Amniotic epithelial cell (primary cell): ENCODE results near the gene OR51V1.
"Not testable (repeated sequence)": the region's sequence is repeated elsewhere in the genome, so short reads cannot be mapped to it uniquely, and the experiment has no call there.

ENCODE experiments used
- DNase-seq: peaks from one replicate; pipeline ENCODE4 v3.0.0-alpha.2; 2010; ENCODE audit warnings: low read depth

OR51V1 gene

GRCh38 chr11:5200582-5200981 lies at the start of gene OR51V1:
Gene OR51V1, minus strand, starts transcription at chr11:5200682. Its CDS starts 0 bp downstream, at chr11:5200682.
- no peak for DNase-seq

- not testable (repeated sequence) for DNase-seq
These were observed 49.4 kb upstream of the OR51V1 start, which contains the start of gene HBG1 for GRCh38 chr11:5249807-5250396. Gene HBG1, minus strand, starts transcription at chr11:5249857. Its CDS starts 53 bp downstream, at chr11:5249804.

GRCh38 chr11:5248498-5248897 lies 48.0 kb upstream of the OR51V1 start:
- DNase-seq, result not testable (repeated sequence)

- peak; percentile 33 for DNase-seq
These were observed 47.1 kb upstream of the OR51V1 start for GRCh38 chr11:5247472-5248192.

- peak; percentile 50 for DNase-seq
These were observed 46.4 kb upstream of the OR51V1 start for GRCh38 chr11:5246772-5247471.

- no peak for DNase-seq
These were observed 44.7 kb upstream of the OR51V1 start for GRCh38 chr11:5245155-5245554.

- no peak for DNase-seq
These were observed 43.3 kb upstream of the OR51V1 start for GRCh38 chr11:5243816-5244180.

GRCh38 chr11:5242933-5243815 lies 42.7 kb upstream of the OR51V1 start:
- peak; percentile 16 for DNase-seq

- no peak for DNase-seq
These were observed 41.7 kb upstream of the OR51V1 start for GRCh38 chr11:5242208-5242607.

GRCh38 chr11:5241458-5241857 lies 41.0 kb upstream of the OR51V1 start:
- DNase-seq, result no peak

GRCh38 chr11:5240458-5240857 lies 40.0 kb upstream of the OR51V1 start:
- no peak for DNase-seq

- no peak for DNase-seq
These were observed 39.6 kb upstream of the OR51V1 start for GRCh38 chr11:5240056-5240455.

- no peak for DNase-seq
These were observed 38.6 kb upstream of the OR51V1 start for GRCh38 chr11:5239046-5239445.

GRCh38 chr11:5238486-5238885 lies 38.0 kb upstream of the OR51V1 start:
- DNase-seq, result no peak

GRCh38 chr11:5237420-5237819 lies 36.9 kb upstream of the OR51V1 start:
- DNase-seq, result no peak

- DNase-seq, result no peak
These were observed 35.0 kb upstream of the OR51V1 start for GRCh38 chr11:5235364-5236095.

GRCh38 chr11:5234381-5234834 lies 33.9 kb upstream of the OR51V1 start, which contains the start of gene HBD:
Gene HBD, minus strand, starts transcription at chr11:5234483. Its CDS starts 50 bp downstream, at chr11:5234433.
- DNase-seq, result peak; percentile 85

GRCh38 chr11:5233307-5233706 lies 32.8 kb upstream of the OR51V1 start:
- no peak for DNase-seq

GRCh38 chr11:5232821-5233220 lies 32.3 kb upstream of the OR51V1 start:
- no peak for DNase-seq

GRCh38 chr11:5232176-5232575 lies 31.7 kb upstream of the OR51V1 start:
- peak; percentile 31 for DNase-seq

GRCh38 chr11:5231111-5231510 lies 30.6 kb upstream of the OR51V1 start:
- no peak for DNase-seq
